PC-3 (cell line): ENCODE results near the gene EPHB1. TPM values are rescaled to one million over a fixed set of nuclear protein-coding genes. Genes with fewer than 3 reads are reported as not detected.

Experiments used
- ATAC-seq: fragments of 200-7000 bp; cut with Tn5 transposase; 2 replicates; pipeline ENCODE4 v1.9.1; 2020; ENCODE audit warnings: mild to moderate bottlenecking, moderate library complexity
- BruUV-seq: library from RNA; stranded (reverse); fragments of 400-500 nt; replicated peaks from 2 replicates; lab custom pipeline; 2021; lab: Mats Ljungman, UMichigan
- CTCF ChIA-PET: fragments of 300-600 bp; sonication (Branson Sonifier 250); formaldehyde crosslinking; loops from one replicate; lab custom pipeline; 2022; ENCODE audit warnings: antibody characterized with exemption; lab: Charles Lee
- POLR2A ChIA-PET: fragments of 300-600 bp; sonication (Branson Sonifier 250); formaldehyde crosslinking; loops from one replicate; lab custom pipeline; 2022; ENCODE audit warnings: antibody characterized with exemption; ENCODE audit not compliant: unreplicated experiment; lab: Charles Lee
- DNase-seq: peaks from one replicate; pipeline ENCODE4 v3.0.0-alpha.2; 2015
- H2AFZ ChIP-seq: fragments of 300-600 bp; sonication (generic); 2 replicates; pipeline ENCODE4 v1.6.0; 2016; ENCODE audit warnings: antibody characterized with exemption, low read length
- H3F3A ChIP-seq: fragments of 300-600 bp; sonication (generic); one replicate; pipeline ENCODE4 v1.6.0; 2017; ENCODE audit warnings: antibody characterized with exemption, low read length, control low read depth, mild to moderate bottlenecking; ENCODE audit not compliant: unreplicated experiment
- H3K27ac ChIP-seq: fragments of 300-600 bp; sonication (generic); 2 replicates; pipeline ENCODE4 v1.5.1; 2016; ENCODE audit warnings: mild to moderate bottlenecking, low read length
- H3K27me3 ChIP-seq: fragments of 300-600 bp; sonication (generic); 2 replicates; pipeline ENCODE4 v1.6.1; 2016; ENCODE audit warnings: low read length, mixed read lengths
- H3K36me3 ChIP-seq: fragments of 300-600 bp; sonication (generic); 2 replicates; pipeline ENCODE4 v1.6.1; 2016; ENCODE audit warnings: low read depth, mixed run types, low read length, mixed read lengths
- H3K4me1 ChIP-seq: fragments of 300-600 bp; sonication (generic); 2 replicates; pipeline ENCODE4 v1.5.1; 2016; ENCODE audit warnings: low read length; ENCODE audit not compliant: insufficient read depth
- H3K4me2 ChIP-seq: fragments of 300-600 bp; sonication (generic); 2 replicates; pipeline ENCODE4 v1.6.0; 2016; ENCODE audit warnings: low read length
- H3K4me3 ChIP-seq: fragments of 300-600 bp; sonication (generic); 2 replicates; pipeline ENCODE4 v1.5.1; 2016; ENCODE audit warnings: mild to moderate bottlenecking, low read length, mixed read lengths
- H3K79me2 ChIP-seq: fragments of 300-600 bp; sonication (generic); 2 replicates; pipeline ENCODE4 v1.6.1; 2017; ENCODE audit warnings: low read length, mixed read lengths
- H3K9ac ChIP-seq: fragments of 300-600 bp; sonication (generic); 2 replicates; pipeline ENCODE4 v1.6.0; 2016; ENCODE audit warnings: mild to moderate bottlenecking, low read length
- H3K9me2 ChIP-seq: fragments of 300-600 bp; sonication (generic); replicated peaks from 2 replicates; pipeline ENCODE4 v1.6.1; 2016; ENCODE audit warnings: mixed run types, low read length, mixed read lengths
- H3K9me3 ChIP-seq: fragments of 300-600 bp; sonication (generic); 2 replicates; pipeline ENCODE4 v1.6.1; 2016; ENCODE audit warnings: low read length, mixed read lengths
- H4K20me1 ChIP-seq: fragments of 300-600 bp; sonication (generic); 2 replicates; pipeline ENCODE4 v1.6.1; 2016; ENCODE audit warnings: low read length, mixed read lengths
- CTCF ChIP-seq: fragments of 300-600 bp; sonication (generic); conservative IDR thresholded peaks from 2 replicates; pipeline ENCODE4 v1.5.1; 2017; ENCODE audit warnings: antibody characterized with exemption, low read depth, mild to moderate bottlenecking, low read length
- EZH2 ChIP-seq: fragments of 300-600 bp; sonication (generic); IDR thresholded peaks from one replicate; pipeline ENCODE4 v1.6.1; 2017; ENCODE audit warnings: antibody characterized with exemption, mild to moderate bottlenecking, low read length; ENCODE audit not compliant: unreplicated experiment
- EZH2phosphoT487 ChIP-seq: fragments of 300-600 bp; sonication (generic); IDR thresholded peaks from 2 replicates; pipeline ENCODE4 v1.6.1; 2018; ENCODE audit warnings: mild to moderate bottlenecking, antibody characterized with exemption, low read length, borderline replicate concordance
- intact Hi-C: fragments of 100-400 bp; cut with micrococcal nuclease; formaldehyde crosslinking; loops from 2 replicates; pipeline ENCODE4 v1.9.0; 2023
- total RNA-seq: library from RNA; depleted of rRNA; stranded (reverse); fragments of >200 nt; gene quantifications from 2 replicates; pipeline ENCODE4 v1.2.3, GENCODE V29; 2014

EPHB1 gene
- total RNA-seq, 1 experiment from 2014 or later = 0.69 TPM

- no peaks in the 10 kb centered on the region for H3K9me3 ChIP-seq
- intact Hi-C loops = no loop called here
- CTCF ChIA-PET = no interaction called here
- no peak overlapping the region for H3K27ac ChIP-seq
- H3K27me3 ChIP-seq = no peaks in the 10 kb centered on the region
- TF ChIP-seq EZH2phosphoT487 = no peak
- no peak for TF ChIP-seq CTCF
- TF ChIP-seq EZH2 = no peak
- no peak overlapping the region for H3K4me3 ChIP-seq
- no peak overlapping the region for H3K9ac ChIP-seq
- ATAC-seq (no peak), DNase-seq (no peak)
- H3F3A ChIP-seq = no peaks in the 10 kb centered on the region
- no peak overlapping the region for H2AFZ ChIP-seq
- H3K36me3 ChIP-seq = no peaks in the 10 kb centered on the region
- POLR2A ChIA-PET = no interaction called here
- no peaks in the 10 kb centered on the region for H3K4me1 ChIP-seq
- no peaks in the 10 kb centered on the region for H3K9me2 ChIP-seq
- no peaks in the 10 kb centered on the region for H4K20me1 ChIP-seq
- H3K4me2 ChIP-seq = no peak overlapping the region
- no peaks in the 10 kb centered on the region for H3K79me2 ChIP-seq
- no TSS peak for BruUV-seq
Observed at GRCh38 chr3:134955874-134956273, 160.8 kb downstream of the EPHB1 start.

GRCh38 chr3:134956395-134956794 is 161.3 kb downstream of the EPHB1 start:
- Histone ChIP-seq H3K27me3 (no peaks in the 10 kb centered on the region), H3K36me3 (no peaks in the 10 kb centered on the region), H3K4me1 (no peaks in the 10 kb centered on the region), H3K9me3 (no peaks in the 10 kb centered on the region), H2AFZ (no peak overlapping the region), H3K4me3 (no peak overlapping the region), H3F3A (no peaks in the 10 kb centered on the region), H3K79me2 (no peaks in the 10 kb centered on the region), H4K20me1 (no peaks in the 10 kb centered on the region), H3K4me2 (no peak overlapping the region), H3K9me2 (no peaks in the 10 kb centered on the region), H3K9ac (no peak overlapping the region), H3K27ac (no peak overlapping the region)
- ATAC-seq (no peak), DNase-seq (no peak)
- no TSS peak for BruUV-seq
- TF ChIP-seq EZH2 (no peak), EZH2phosphoT487 (no peak), CTCF (no peak)
- CTCF ChIA-PET = no interaction called here
- intact Hi-C loops = no loop called here
- POLR2A ChIA-PET = no interaction called here

- BruUV-seq = no TSS peak
- H3K27me3 ChIP-seq = no peaks in the 10 kb centered on the region
- intact Hi-C loops = no loop called here
- no peaks in the 10 kb centered on the region for H4K20me1 ChIP-seq
- no peak for DNase-seq
- ChIA-PET POLR2A (no interaction called here), CTCF (no interaction called here)
- no peak for TF ChIP-seq CTCF
- no peak for TF ChIP-seq EZH2
- no peak for TF ChIP-seq EZH2phosphoT487
- no peak overlapping the region for H3K4me3 ChIP-seq
- no peaks in the 10 kb centered on the region for H3K9me2 ChIP-seq
- H3K36me3 ChIP-seq = no peaks in the 10 kb centered on the region
- H2AFZ ChIP-seq = no peak overlapping the region
- H3K79me2 ChIP-seq = no peaks in the 10 kb centered on the region
- no peak overlapping the region for H3K4me2 ChIP-seq
- ATAC-seq = no peak
- no peak overlapping the region for H3K9ac ChIP-seq
- no peak overlapping the region for H3K27ac ChIP-seq
- no peaks in the 10 kb centered on the region for H3F3A ChIP-seq
- no peaks in the 10 kb centered on the region for H3K4me1 ChIP-seq
- no peaks in the 10 kb centered on the region for H3K9me3 ChIP-seq
Observed at GRCh38 chr3:134956844-134957243, 161.8 kb downstream of the EPHB1 start.
